Esophagus muscularis mucosa (tissue), 3 donors: Measurements from ENCODE around the gene DMD.

ENCODE experiments used
- CTCF ChIP-seq, 3 experiments: fragments of 200-600 bp in 2 of 3; fragments of 450-650 bp in 1 of 3; sonication (generic) in 2 of 3; IDR thresholded peaks; one replicate each; pipeline ENCODE4 v1.5.1; 2017 to 2019; ENCODE audit warnings: antibody characterized with exemption in 3 of 3, mild to moderate bottlenecking in 2 of 3, moderate library complexity in 1 of 3
- POLR2A ChIP-seq: fragments of 450-650 bp; IDR thresholded peaks from one replicate; pipeline ENCODE4 v1.6.1; 2017; ENCODE audit warnings: antibody characterized with exemption, moderate library complexity, mild to moderate bottlenecking, low read depth
- POLR2AphosphoS5 ChIP-seq, 2 donors: sonication (generic); formaldehyde crosslinking; IDR thresholded peaks; one replicate each; pipeline ENCODE4 v1.6.1; 2017; ENCODE audit warnings: antibody characterized with exemption in 2 of 2

GRCh38 chrX:32395878-32396277 lies 815.5 kb downstream of the DMD start:
- TF ChIP-seq CTCF (IDR thresholded peaks at IDR 0.05) (no peak), POLR2A (no peak), POLR2AphosphoS5 (IDR thresholded peaks at IDR 0.05) (no peak)
